ENCODE measurements around the gene SYTL1.

DNA sequence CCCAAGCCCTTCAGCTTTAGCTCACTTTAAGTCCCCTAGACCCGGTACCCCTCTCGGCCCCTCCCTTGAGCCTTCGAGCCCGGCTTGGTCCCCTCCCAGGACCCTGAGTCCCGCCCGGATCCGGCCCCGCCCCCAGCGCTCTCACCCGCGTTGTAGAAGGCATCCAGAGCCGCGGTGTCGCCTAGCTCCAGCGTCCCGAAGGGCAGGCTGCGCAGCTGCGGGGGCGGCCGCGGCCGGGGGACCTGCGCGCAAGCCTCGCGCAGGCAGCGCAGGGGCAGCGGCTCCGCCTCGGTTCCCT lies 24.2 kb downstream of the SYTL1 start:
- TF ChIP-seq TEAD4 (IDR thresholded peaks at IDR 0.05; ENCODE audit: low read length) (no peak), TEAD4 (CRISPR knock-in tag; IDR thresholded peaks at IDR 0.05; ENCODE audit: borderline replicate concordance) (no peak), KLF16 (IDR thresholded peaks at IDR 0.05) (no peak), BRF1 (IDR thresholded peaks at IDR 0.05; ENCODE audit: borderline replicate concordance, extremely low read depth, insufficient read length) (no peak), ZNF140 (CRISPR knock-in tag; IDR thresholded peaks at IDR 0.05) (no peak), YY1 (IDR thresholded peaks at IDR 0.05; ENCODE audit: borderline replicate concordance in 1 of 3, control insufficient read depth in 1 of 3, extremely low read depth in 1 of 3, insufficient read depth in 3 of 3, insufficient read length in 1 of 3, insufficient replicate concordance in 2 of 3, low read depth in 1 of 3, low read length in 2 of 3) (no peak), CTCF (IDR thresholded peaks at IDR 0.05 in 2 of 3, conservative IDR thresholded peaks at IDR 0.05 in 1 of 3; ENCODE audit: insufficient read depth in 2 of 3, low read depth in 1 of 3, low read length in 3 of 3) (no peak), POLR2A (conservative IDR thresholded peaks at IDR 0.05) (no peak), TCF7L2 (IDR thresholded peaks at IDR 0.05; ENCODE audit: low read depth, low read length) (no peak), ELK1 (CRISPR knock-in tag; IDR thresholded peaks at IDR 0.05) (no peak), CBX2 (IDR thresholded peaks at IDR 0.05; ENCODE audit: insufficient read depth, low read length, poor library complexity, severe bottlenecking) (no peak), ZFP36 (IDR thresholded peaks at IDR 0.05; ENCODE audit: low read depth, low read length, partially characterized antibody) (no peak), ZFX (CRISPR knock-in tag; IDR thresholded peaks at IDR 0.05) (peak; percentile 57), EP300 (IDR thresholded peaks at IDR 0.05; ENCODE audit: low read length) (no peak), PATZ1 (CRISPR knock-in tag; IDR thresholded peaks at IDR 0.05; ENCODE audit: borderline replicate concordance) (no peak)

All from K562 (cell line).